Right atrium auricular region (tissue), 2 donors: ENCODE results near the gene CAMSAP2. TPM values are rescaled to one million over a fixed set of nuclear protein-coding genes. Genes with fewer than 3 reads are reported as not detected.
"Not testable (repeated sequence)": the region's sequence is repeated elsewhere in the genome, so short reads cannot be mapped to it uniquely, and the experiment has no call there.

Experiments used
- DNase-seq: peaks from one replicate; pipeline ENCODE4 v3.0.0-alpha.2; 2019; ENCODE audit warnings: low spot score
- H3K27ac ChIP-seq, 2 donors: fragments of 200-600 bp; sonication (generic); 1 replicate in 1 of 2; 2 replicates in 1 of 2; pipeline ENCODE4 v1.5.1; 2016 to 2019
- H3K27me3 ChIP-seq, 2 donors: fragments of 200-600 bp; sonication (generic); one replicate each; pipeline versions ENCODE4 v1.5.1 to v1.6.0; 2017 to 2019
- H3K36me3 ChIP-seq: fragments of 200-600 bp; sonication (generic); one replicate; pipeline ENCODE4 v1.5.1; 2016
- H3K4me1 ChIP-seq, 2 donors: fragments of 200-600 bp; sonication (generic); one replicate each; pipeline versions ENCODE4 v1.5.1 to v1.6.0; 2017 to 2019
- H3K4me3 ChIP-seq, 2 donors: fragments of 200-600 bp; sonication (generic); 1 replicate in 1 of 2; 2 replicates in 1 of 2; pipeline ENCODE4 v1.5.1; 2017 to 2019; ENCODE audit warnings: mild to moderate bottlenecking in 1 of 2, moderate library complexity in 1 of 2
- H3K9me3 ChIP-seq, 2 donors: fragments of 200-600 bp; sonication (generic); one replicate each; pipeline ENCODE4 v1.5.1; 2019
- total RNA-seq, 2 donors: library from RNA; depleted of rRNA; stranded (reverse); fragments of >200 nt; gene quantifications; one replicate each; pipeline ENCODE4 v1.1.0, GENCODE V29; 2016
- TF ChIP-seq, protein P1 (sequence below), 2 donors: fragments of 200-600 bp; sonication (generic); IDR thresholded peaks; one replicate each; pipeline ENCODE4 v1.5.1; 2019; ENCODE audit warnings: antibody characterized with exemption in 2 of 2

Gene CAMSAP2
- total RNA-seq, 2 donors from 2014 or later = 34.6 to 36.4 TPM

DNA sequence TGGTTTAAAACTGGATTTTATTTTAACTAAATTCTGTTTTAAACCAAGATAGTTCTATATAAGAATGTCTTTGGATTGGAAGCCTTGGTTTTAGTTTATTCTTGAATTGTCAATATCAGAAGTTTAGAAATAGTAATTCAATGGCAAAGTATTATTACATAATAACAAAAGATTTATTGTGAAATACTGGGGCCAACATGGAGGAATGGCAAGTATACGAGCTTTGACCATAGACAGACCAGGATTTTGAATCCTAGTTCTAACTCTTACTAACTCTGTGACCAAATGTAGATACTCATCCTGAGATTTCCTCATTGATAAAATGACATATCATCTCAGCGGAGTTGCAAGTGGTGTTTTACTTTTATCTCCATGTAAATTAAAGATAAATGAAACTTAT lies 63.3 kb downstream of the CAMSAP2 start:
- H3K27ac ChIP-seq = no peak overlapping the region
- no peak for DNase-seq
- TF ChIP-seq, protein P1, sequence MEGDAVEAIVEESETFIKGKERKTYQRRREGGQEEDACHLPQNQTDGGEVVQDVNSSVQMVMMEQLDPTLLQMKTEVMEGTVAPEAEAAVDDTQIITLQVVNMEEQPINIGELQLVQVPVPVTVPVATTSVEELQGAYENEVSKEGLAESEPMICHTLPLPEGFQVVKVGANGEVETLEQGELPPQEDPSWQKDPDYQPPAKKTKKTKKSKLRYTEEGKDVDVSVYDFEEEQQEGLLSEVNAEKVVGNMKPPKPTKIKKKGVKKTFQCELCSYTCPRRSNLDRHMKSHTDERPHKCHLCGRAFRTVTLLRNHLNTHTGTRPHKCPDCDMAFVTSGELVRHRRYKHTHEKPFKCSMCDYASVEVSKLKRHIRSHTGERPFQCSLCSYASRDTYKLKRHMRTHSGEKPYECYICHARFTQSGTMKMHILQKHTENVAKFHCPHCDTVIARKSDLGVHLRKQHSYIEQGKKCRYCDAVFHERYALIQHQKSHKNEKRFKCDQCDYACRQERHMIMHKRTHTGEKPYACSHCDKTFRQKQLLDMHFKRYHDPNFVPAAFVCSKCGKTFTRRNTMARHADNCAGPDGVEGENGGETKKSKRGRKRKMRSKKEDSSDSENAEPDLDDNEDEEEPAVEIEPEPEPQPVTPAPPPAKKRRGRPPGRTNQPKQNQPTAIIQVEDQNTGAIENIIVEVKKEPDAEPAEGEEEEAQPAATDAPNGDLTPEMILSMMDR (IDR thresholded peaks at IDR 0.05) = no peak
- H3K36me3 ChIP-seq = no peaks in the 10 kb centered on the region
- no peaks in the 10 kb centered on the region for H3K27me3 ChIP-seq
- H3K4me3 ChIP-seq = no peak overlapping the region
- peaks cover 0 to 8% of the 10 kb centered on the region in 2 donors for H3K4me1 ChIP-seq
- H3K9me3 ChIP-seq = no peaks in the 10 kb centered on the region

DNA sequence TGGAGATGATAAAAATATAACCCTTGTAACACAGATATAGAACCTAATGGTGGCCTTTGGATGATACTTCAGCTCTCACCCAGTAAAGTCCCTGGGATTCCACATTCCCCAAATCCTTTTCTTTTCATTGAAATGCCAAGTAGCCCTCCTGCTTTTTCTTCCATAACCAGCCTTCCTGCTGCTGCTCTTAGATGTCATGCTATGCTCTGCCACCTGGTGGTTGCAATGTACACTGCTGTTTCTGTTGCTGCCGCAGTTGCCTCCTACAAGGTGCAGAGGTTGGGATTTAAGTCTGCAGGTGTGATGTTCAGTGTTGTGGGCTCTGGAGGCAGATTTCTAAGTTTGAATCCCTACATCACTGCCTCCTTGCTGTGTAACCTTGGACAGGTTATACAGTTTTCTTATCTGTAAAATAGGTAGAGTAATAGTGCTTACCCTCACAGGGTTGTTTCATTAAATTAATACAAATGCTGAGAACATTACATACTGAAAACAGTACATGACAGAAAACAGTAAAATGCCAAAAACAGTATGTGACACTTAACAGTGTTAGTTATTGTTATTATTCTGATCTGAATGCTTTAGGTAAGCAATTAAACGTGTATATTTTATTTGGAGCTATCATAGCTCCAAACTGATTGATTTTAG lies 64.3 kb downstream of the CAMSAP2 start:
- peaks cover 0 to 8% of the 10 kb centered on the region in 2 donors for H3K4me1 ChIP-seq
- H3K4me3 ChIP-seq = no peak overlapping the region
- H3K9me3 ChIP-seq = no peaks in the 10 kb centered on the region
- TF ChIP-seq, protein P1 (IDR thresholded peaks at IDR 0.05) = peak; percentile 83 to 92
- H3K36me3 ChIP-seq = no peaks in the 10 kb centered on the region
- DNase-seq = peak; percentile 81
- H3K27ac ChIP-seq = no peak overlapping the region
- H3K27me3 ChIP-seq = no peaks in the 10 kb centered on the region

GRCh38 chr1:200805719-200806118 lies 67.0 kb downstream of the CAMSAP2 start:
- TF ChIP-seq, protein P1 (IDR thresholded peaks at IDR 0.05) = no peak
- Histone ChIP-seq H3K9me3 (no peaks in the 10 kb centered on the region), H3K4me1 (peaks cover 0 to 8% of the 10 kb centered on the region in 2 donors), H3K27ac (no peak overlapping the region), H3K4me3 (no peak overlapping the region), H3K27me3 (no peaks in the 10 kb centered on the region), H3K36me3 (peaks cover 8% of the 10 kb centered on the region)
- DNase-seq = no peak

DNA sequence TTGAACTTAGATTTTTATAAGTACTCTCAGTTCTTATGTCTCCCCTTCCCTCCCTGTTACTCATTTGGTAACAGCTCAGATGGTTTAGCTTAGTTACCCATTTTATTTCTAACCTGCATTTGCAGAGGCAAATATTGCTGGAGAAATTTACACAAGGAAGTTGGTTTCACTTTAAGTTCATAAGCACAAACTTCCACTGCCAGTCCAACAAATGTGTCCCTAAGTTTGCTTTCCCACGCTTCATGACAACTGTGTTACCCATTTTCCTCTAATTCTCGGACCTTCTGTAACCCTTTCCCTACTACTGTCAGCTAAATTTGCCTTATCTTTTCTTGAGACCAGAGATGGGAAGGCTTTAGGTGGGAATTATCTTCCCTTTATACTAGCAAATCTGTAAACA lies 70.2 kb downstream of the CAMSAP2 start:
- Histone ChIP-seq H3K36me3 (peaks cover 8% of the 10 kb centered on the region), H3K9me3 (no peaks in the 10 kb centered on the region), H3K27ac (no peak overlapping the region), H3K4me1 (no peaks in the 10 kb centered on the region), H3K27me3 (no peaks in the 10 kb centered on the region), H3K4me3 (no peak overlapping the region)
- TF ChIP-seq, protein P1 (IDR thresholded peaks at IDR 0.05) = no peak
- no peak for DNase-seq

GRCh38 chr1:200811704-200812103 lies 73.0 kb downstream of the CAMSAP2 start:
- Histone ChIP-seq H3K4me3 (no peak overlapping the region), H3K4me1 (no peaks in the 10 kb centered on the region), H3K36me3 (peaks cover 8% of the 10 kb centered on the region), H3K9me3 (no peaks in the 10 kb centered on the region), H3K27me3 (no peaks in the 10 kb centered on the region), H3K27ac (no peak overlapping the region)
- TF ChIP-seq, protein P1 (IDR thresholded peaks at IDR 0.05) = no peak
- DNase-seq = no peak

- DNase-seq, H3K27me3 ChIP-seq, H3K27ac ChIP-seq, H3K4me1 ChIP-seq, H3K36me3 ChIP-seq, H3K9me3 ChIP-seq, H3K4me3 ChIP-seq: not testable (repeated sequence)
Observed at GRCh38 chr1:200816624-200817224, 78.0 kb downstream of the CAMSAP2 start.
